ENCODE data around the gene SSBP2.

The SSBP2 gene

GRCh38 chr5:81469676-81470075, 281.2 kb downstream of the SSBP2 start:
- Histone ChIP-seq H3K9me2 (replicated peaks; ENCODE audit: insufficient read depth, low read length) (no peaks in the 10 kb centered on the region), H3K36me3 (ENCODE audit: low read length) (peaks cover 22% of the 10 kb centered on the region), H3F3A (ENCODE audit: insufficient read depth) (peaks cover under 1% of the 10 kb centered on the region; the same call in 1 of the 2 replicates), H3K4me2 (ENCODE audit: low read depth, low read length, poor library complexity, severe bottlenecking) (no peak overlapping the region), H3K27me3 (ENCODE audit: low read length) (no peaks in the 10 kb centered on the region), H3K4me3 (ENCODE audit: insufficient read depth, low read length, poor library complexity, severe bottlenecking) (no peak overlapping the region), H2AFZ (ENCODE audit: low read depth, low read length, severe bottlenecking) (no peak overlapping the region), H4K20me1 (ENCODE audit: low read depth, low read length) (no peaks in the 10 kb centered on the region), H3K79me2 (ENCODE audit: insufficient read depth, low read length) (no peaks in the 10 kb centered on the region), H3K9ac (ENCODE audit: low read length) (no peak overlapping the region), H3K27ac (ENCODE audit: low read depth, low read length) (no peak overlapping the region), H3K9me3 (ENCODE audit: insufficient read depth, low read length) (no peaks in the 10 kb centered on the region)
- TF ChIP-seq, protein P1, sequence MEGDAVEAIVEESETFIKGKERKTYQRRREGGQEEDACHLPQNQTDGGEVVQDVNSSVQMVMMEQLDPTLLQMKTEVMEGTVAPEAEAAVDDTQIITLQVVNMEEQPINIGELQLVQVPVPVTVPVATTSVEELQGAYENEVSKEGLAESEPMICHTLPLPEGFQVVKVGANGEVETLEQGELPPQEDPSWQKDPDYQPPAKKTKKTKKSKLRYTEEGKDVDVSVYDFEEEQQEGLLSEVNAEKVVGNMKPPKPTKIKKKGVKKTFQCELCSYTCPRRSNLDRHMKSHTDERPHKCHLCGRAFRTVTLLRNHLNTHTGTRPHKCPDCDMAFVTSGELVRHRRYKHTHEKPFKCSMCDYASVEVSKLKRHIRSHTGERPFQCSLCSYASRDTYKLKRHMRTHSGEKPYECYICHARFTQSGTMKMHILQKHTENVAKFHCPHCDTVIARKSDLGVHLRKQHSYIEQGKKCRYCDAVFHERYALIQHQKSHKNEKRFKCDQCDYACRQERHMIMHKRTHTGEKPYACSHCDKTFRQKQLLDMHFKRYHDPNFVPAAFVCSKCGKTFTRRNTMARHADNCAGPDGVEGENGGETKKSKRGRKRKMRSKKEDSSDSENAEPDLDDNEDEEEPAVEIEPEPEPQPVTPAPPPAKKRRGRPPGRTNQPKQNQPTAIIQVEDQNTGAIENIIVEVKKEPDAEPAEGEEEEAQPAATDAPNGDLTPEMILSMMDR (IDR thresholded peaks at IDR 0.05; ENCODE audit: insufficient read depth, low read length, poor library complexity, severe bottlenecking) = no peak
- TF ChIP-seq EZH2phosphoT487 (conservative IDR thresholded peaks at IDR 0.05; ENCODE audit: low read length) = no peak

DNA sequence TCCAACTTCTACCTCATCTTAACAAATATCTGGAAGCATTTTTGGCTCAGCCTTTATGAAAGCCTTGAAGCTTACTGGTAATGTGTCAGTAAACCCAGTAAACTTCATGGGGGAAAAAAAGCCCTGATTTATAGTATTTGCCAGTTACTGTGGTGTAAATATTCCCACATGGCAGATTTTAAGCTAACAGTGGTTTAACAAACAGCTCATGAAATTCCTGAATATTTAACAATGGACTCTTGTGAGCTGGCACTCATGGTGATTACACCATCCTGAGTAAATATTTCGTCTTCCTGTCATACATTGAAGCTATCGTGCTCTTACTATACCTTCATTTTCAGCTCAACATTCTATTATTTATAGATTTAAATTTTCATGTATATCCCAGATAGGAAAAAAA, 300.0 kb downstream of the SSBP2 start:
- no peaks in the 10 kb centered on the region for H3K79me2 ChIP-seq (ENCODE audit: insufficient read depth, low read length)
- H3K4me3 ChIP-seq (ENCODE audit: insufficient read depth, low read length, poor library complexity, severe bottlenecking) = no peak overlapping the region
- H4K20me1 ChIP-seq (ENCODE audit: low read depth, low read length) = no peaks in the 10 kb centered on the region
- no peaks in the 10 kb centered on the region for H3K27me3 ChIP-seq (ENCODE audit: low read length)
- no peaks in the 10 kb centered on the region for H3K9me2 ChIP-seq (replicated peaks; ENCODE audit: insufficient read depth, low read length)
- no peak overlapping the region for H3K4me2 ChIP-seq (ENCODE audit: low read depth, low read length, poor library complexity, severe bottlenecking)
- H3K36me3 ChIP-seq (ENCODE audit: low read length) = peaks cover 7% of the 10 kb centered on the region
- H2AFZ ChIP-seq (ENCODE audit: low read depth, low read length, severe bottlenecking) = no peak overlapping the region
- no peaks in the 10 kb centered on the region for H3K9me3 ChIP-seq (ENCODE audit: insufficient read depth, low read length)
- no peak overlapping the region for H3K27ac ChIP-seq (ENCODE audit: low read depth, low read length)
- H3F3A ChIP-seq (ENCODE audit: insufficient read depth) = no peaks in the 10 kb centered on the region
- TF ChIP-seq EZH2phosphoT487 (conservative IDR thresholded peaks at IDR 0.05; ENCODE audit: low read length) = no peak
- TF ChIP-seq, protein P1 (IDR thresholded peaks at IDR 0.05; ENCODE audit: insufficient read depth, low read length, poor library complexity, severe bottlenecking) = no peak
- H3K9ac ChIP-seq (ENCODE audit: low read length) = no peak overlapping the region

GRCh38 chr5:81435023-81435422, 315.9 kb downstream of the SSBP2 start:
- Histone ChIP-seq H4K20me1 (ENCODE audit: low read depth, low read length) (no peaks in the 10 kb centered on the region), H3K4me3 (ENCODE audit: insufficient read depth, low read length, poor library complexity, severe bottlenecking) (no peak overlapping the region), H3K27me3 (ENCODE audit: low read length) (no peaks in the 10 kb centered on the region), H2AFZ (ENCODE audit: low read depth, low read length, severe bottlenecking) (no peak overlapping the region), H3K9me2 (replicated peaks; ENCODE audit: insufficient read depth, low read length) (no peaks in the 10 kb centered on the region), H3K79me2 (ENCODE audit: insufficient read depth, low read length) (no peaks in the 10 kb centered on the region), H3K36me3 (ENCODE audit: low read length) (peaks cover 3% of the 10 kb centered on the region; the same call in 1 of the 2 replicates), H3K9ac (ENCODE audit: low read length) (no peak overlapping the region), H3K9me3 (ENCODE audit: insufficient read depth, low read length) (no peaks in the 10 kb centered on the region), H3K4me2 (ENCODE audit: low read depth, low read length, poor library complexity, severe bottlenecking) (no peak overlapping the region), H3F3A (ENCODE audit: insufficient read depth) (peaks cover 13% of the 10 kb centered on the region; the same call in 1 of the 2 replicates), H3K27ac (ENCODE audit: low read depth, low read length) (no peak overlapping the region)
- TF ChIP-seq EZH2phosphoT487 (conservative IDR thresholded peaks at IDR 0.05; ENCODE audit: low read length) = no peak
- TF ChIP-seq, protein P1 (IDR thresholded peaks at IDR 0.05; ENCODE audit: insufficient read depth, low read length, poor library complexity, severe bottlenecking) = no peak

Measured in SU-DHL-6 (cell line).